ENCODE results near the gene NT5C3A.

DNA sequence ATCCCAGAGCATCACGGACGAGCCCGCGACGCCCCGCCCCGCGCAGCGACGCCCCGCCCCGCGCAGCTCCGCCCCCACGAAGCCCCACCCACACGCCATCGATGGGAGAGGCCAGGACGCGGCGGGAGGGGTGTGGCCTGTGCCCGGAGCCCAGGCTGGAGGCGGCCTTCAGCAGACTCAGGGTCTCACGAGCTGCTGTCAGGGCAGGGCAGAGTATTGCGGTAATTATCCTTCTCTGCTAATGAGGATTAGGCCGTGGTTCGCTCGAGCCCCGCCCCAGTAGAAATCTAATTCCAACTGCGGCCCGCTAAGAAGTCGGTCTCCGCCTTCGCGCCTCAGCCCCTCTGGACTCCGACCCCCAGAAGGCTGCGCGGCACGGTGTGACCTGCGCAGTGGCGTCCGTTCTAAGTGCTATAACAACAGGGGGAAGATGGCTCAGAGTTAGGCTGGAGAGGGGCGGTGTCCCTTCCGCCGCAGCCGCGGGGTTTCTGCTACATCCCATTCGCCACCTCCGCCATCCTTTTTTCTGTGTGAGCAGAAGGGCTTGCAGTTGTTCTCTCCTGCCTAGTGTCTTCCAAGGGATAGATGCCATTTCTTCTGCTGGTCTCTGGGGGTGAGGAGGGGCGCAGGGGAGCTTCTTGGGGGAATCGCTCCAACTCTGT lies 337 bp upstream of the NT5C3A start:
- TF ChIP-seq, protein P1, sequence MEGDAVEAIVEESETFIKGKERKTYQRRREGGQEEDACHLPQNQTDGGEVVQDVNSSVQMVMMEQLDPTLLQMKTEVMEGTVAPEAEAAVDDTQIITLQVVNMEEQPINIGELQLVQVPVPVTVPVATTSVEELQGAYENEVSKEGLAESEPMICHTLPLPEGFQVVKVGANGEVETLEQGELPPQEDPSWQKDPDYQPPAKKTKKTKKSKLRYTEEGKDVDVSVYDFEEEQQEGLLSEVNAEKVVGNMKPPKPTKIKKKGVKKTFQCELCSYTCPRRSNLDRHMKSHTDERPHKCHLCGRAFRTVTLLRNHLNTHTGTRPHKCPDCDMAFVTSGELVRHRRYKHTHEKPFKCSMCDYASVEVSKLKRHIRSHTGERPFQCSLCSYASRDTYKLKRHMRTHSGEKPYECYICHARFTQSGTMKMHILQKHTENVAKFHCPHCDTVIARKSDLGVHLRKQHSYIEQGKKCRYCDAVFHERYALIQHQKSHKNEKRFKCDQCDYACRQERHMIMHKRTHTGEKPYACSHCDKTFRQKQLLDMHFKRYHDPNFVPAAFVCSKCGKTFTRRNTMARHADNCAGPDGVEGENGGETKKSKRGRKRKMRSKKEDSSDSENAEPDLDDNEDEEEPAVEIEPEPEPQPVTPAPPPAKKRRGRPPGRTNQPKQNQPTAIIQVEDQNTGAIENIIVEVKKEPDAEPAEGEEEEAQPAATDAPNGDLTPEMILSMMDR (conservative IDR thresholded peaks at IDR 0.05 in 1 of 2, IDR thresholded peaks at IDR 0.05 in 1 of 2; ENCODE audit: extremely low read depth in 1 of 2, insufficient read depth in 1 of 2, low read depth in 1 of 2, low read length in 2 of 2), result no peak
- no peak for TF ChIP-seq EZH2 (IDR thresholded peaks at IDR 0.05; ENCODE audit: borderline replicate concordance, low read length)
